ENCODE measurements around the gene MPLKIP.

The MPLKIP gene

GRCh38 chr7:40092182-40092581, 42.2 kb downstream of the MPLKIP start:
- no peak for TF ChIP-seq CTCF (IDR thresholded peaks at IDR 0.05; ENCODE audit: low read depth, low read length, poor library complexity, severe bottlenecking)
- TF ChIP-seq EZH2phosphoT487 (IDR thresholded peaks at IDR 0.05; ENCODE audit: borderline replicate concordance, low read length), result no peak
- Histone ChIP-seq H3K9me3 (ENCODE audit: control insufficient read depth, insufficient read depth, low read length) (no peaks in the 10 kb centered on the region), H3K4me1 (ENCODE audit: control insufficient read depth, low read length) (no peaks in the 10 kb centered on the region), H3F3A (ENCODE audit: control insufficient read depth, insufficient read depth) (peaks cover 7% of the 10 kb centered on the region; the same call in 1 of the 2 replicates), H3K9me2 (replicated peaks; ENCODE audit: control insufficient read depth, low read length) (no peaks in the 10 kb centered on the region), H3K27me3 (ENCODE audit: control insufficient read depth, low read length) (no peaks in the 10 kb centered on the region), H3K4me3 (ENCODE audit: low read length) (no peak overlapping the region), H3K36me3 (ENCODE audit: control insufficient read depth, low read length) (peaks cover 71% of the 10 kb centered on the region), H3K79me2 (ENCODE audit: control insufficient read depth, low read length) (no peaks in the 10 kb centered on the region), H4K20me1 (ENCODE audit: control insufficient read depth, insufficient read depth, low read depth, low read length) (no peaks in the 10 kb centered on the region), H3K27ac (ENCODE audit: low read depth, low read length) (no peak overlapping the region), H3K4me2 (ENCODE audit: low read length) (no peak overlapping the region)

- Histone ChIP-seq H3K27me3 (ENCODE audit: control insufficient read depth, low read length) (no peaks in the 10 kb centered on the region), H3K9me2 (replicated peaks; ENCODE audit: control insufficient read depth, low read length) (no peaks in the 10 kb centered on the region), H4K20me1 (ENCODE audit: control insufficient read depth, insufficient read depth, low read depth, low read length) (no peaks in the 10 kb centered on the region), H3K4me1 (ENCODE audit: control insufficient read depth, low read length) (no peaks in the 10 kb centered on the region), H3K36me3 (ENCODE audit: control insufficient read depth, low read length) (peaks cover 18% of the 10 kb centered on the region), H3K4me2 (ENCODE audit: low read length) (no peak overlapping the region), H3K9me3 (ENCODE audit: control insufficient read depth, insufficient read depth, low read length) (no peaks in the 10 kb centered on the region), H3F3A (ENCODE audit: control insufficient read depth, insufficient read depth) (no peaks in the 10 kb centered on the region), H3K27ac (ENCODE audit: low read depth, low read length) (no peak overlapping the region), H3K4me3 (ENCODE audit: low read length) (no peak overlapping the region), H3K79me2 (ENCODE audit: control insufficient read depth, low read length) (no peaks in the 10 kb centered on the region)
- TF ChIP-seq CTCF (IDR thresholded peaks at IDR 0.05; ENCODE audit: low read depth, low read length, poor library complexity, severe bottlenecking) (no peak), EZH2phosphoT487 (IDR thresholded peaks at IDR 0.05; ENCODE audit: borderline replicate concordance, low read length) (no peak)
Observed at GRCh38 chr7:40077849-40078248, 56.6 kb downstream of the MPLKIP start.
